Lower leg skin (tissue), 4 donors: ENCODE results near the gene MAP10. TPM values are rescaled to one million over a fixed set of nuclear protein-coding genes. Genes with fewer than 3 reads are reported as not detected.

Source experiments
- DNase-seq, 2 donors: peaks; one replicate each; pipeline ENCODE4 v3.0.0-alpha.2; 2019; ENCODE audit warnings: low spot score in 2 of 2
- H3K4me3 ChIP-seq: fragments of 200-600 bp; sonication (generic); 2 replicates; pipeline ENCODE4 v1.5.1; 2017; ENCODE audit warnings: mild to moderate bottlenecking, low read depth; ENCODE audit not compliant: poor library complexity, severe bottlenecking
- CTCF ChIP-seq, 3 donors: fragments of 450-650 bp; IDR thresholded peaks; one replicate each; pipeline ENCODE4 v1.5.1; 2016; ENCODE audit warnings: antibody characterized with exemption in 3 of 3, mild to moderate bottlenecking in 3 of 3, moderate library complexity in 2 of 3
- POLR2A ChIP-seq, 2 donors: fragments of 450-650 bp; IDR thresholded peaks; one replicate each; pipeline ENCODE4 v1.6.1; 2016 to 2017; ENCODE audit warnings: antibody characterized with exemption in 2 of 2, mild to moderate bottlenecking in 1 of 2, moderate library complexity in 1 of 2
- WGBS, 2 donors: methylation state at CpG; one replicate each; pipeline ENCODE4 v1.1.5; 2018; 5-methylcytosine and 5-hydroxymethylcytosine counted together
- intact Hi-C: fragments of 100-400 bp; cut with DNase I; formaldehyde crosslinking; loops from one replicate; pipeline ENCODE4 v1.15.0; 2023; ENCODE audit warnings: low total_unique reads
- total RNA-seq, 4 donors: library from RNA; depleted of rRNA; stranded (reverse); fragments of >200 nt; gene quantifications; one replicate each; pipeline ENCODE4 v1.1.0, GENCODE V29; 2016

MAP10 gene
- total RNA-seq, 4 donors from 2014 or later: 0.04 to 1.6 (median 0.91) TPM

- WGBS, 2 donors: 56 to 60% methylated on average over 3 of the region's 3 CpGs
- intact Hi-C loops: no loop called here
- TF ChIP-seq POLR2A (IDR thresholded peaks at IDR 0.05) (no peak), CTCF (IDR thresholded peaks at IDR 0.05) (no peak)
- no peak overlapping the region for H3K4me3 ChIP-seq
- no peak for DNase-seq
Observed at GRCh38 chr1:232834066-232834465, 28.9 kb downstream of the MAP10 start.

- no peak for DNase-seq
- intact Hi-C loops: no loop called here
- H3K4me3 ChIP-seq: no peak overlapping the region
- TF ChIP-seq POLR2A (IDR thresholded peaks at IDR 0.05) (no peak), CTCF (IDR thresholded peaks at IDR 0.05) (no peak)
- WGBS, 2 donors: 53 to 55% methylated on average over 6 of the region's 6 CpGs
Observed at GRCh38 chr1:232835166-232835565, 29.9 kb downstream of the MAP10 start.

- TF ChIP-seq CTCF (IDR thresholded peaks at IDR 0.05) (no peak), POLR2A (IDR thresholded peaks at IDR 0.05) (no peak)
- WGBS, 2 donors: 76 to 81% methylated on average over 4 of the region's 4 CpGs
- DNase-seq: no peak
- no peak overlapping the region for H3K4me3 ChIP-seq
- intact Hi-C loops: no loop called here
Observed at GRCh38 chr1:232837087-232837486, 31.9 kb downstream of the MAP10 start.

GRCh38 chr1:232841823-232842565 lies 36.8 kb downstream of the MAP10 start:
- intact Hi-C loops: no loop called here
- 86 to 93% methylated on average over 6 of the region's 6 CpGs for WGBS, 2 donors
- H3K4me3 ChIP-seq: no peak overlapping the region
- no peak for DNase-seq
- TF ChIP-seq CTCF (IDR thresholded peaks at IDR 0.05) (no peak), POLR2A (IDR thresholded peaks at IDR 0.05) (no peak)

- 91 to 95% methylated on average over 5 of the region's 5 CpGs for WGBS, 2 donors
- no peak overlapping the region for H3K4me3 ChIP-seq
- TF ChIP-seq POLR2A (IDR thresholded peaks at IDR 0.05) (no peak), CTCF (IDR thresholded peaks at IDR 0.05) (no peak)
- intact Hi-C loops: no loop called here
- DNase-seq: no peak
Observed at GRCh38 chr1:232844791-232845190, 39.6 kb downstream of the MAP10 start.
